Breast epithelium (tissue), 4 donors: ENCODE measurements around the gene CDH13. TPM values are rescaled to one million over a fixed set of nuclear protein-coding genes. Genes with fewer than 3 reads are reported as not detected.

Experiments
- DNase-seq, 2 donors: peaks; one replicate each; pipeline ENCODE4 v3.0.0-alpha.2; 2019; ENCODE audit warnings: low spot score in 2 of 2
- H3K27ac ChIP-seq, 2 donors: fragments of 200-600 bp; sonication (generic) in 1 of 2; one replicate each; pipeline ENCODE4 v1.5.1; 2016 to 2019; ENCODE audit warnings: mild to moderate bottlenecking in 1 of 2
- H3K27me3 ChIP-seq, 2 donors: fragments of 200-600 bp; sonication (generic) in 1 of 2; one replicate each; pipeline versions ENCODE4 v1.5.1 to v1.6.0; 2017 to 2019; ENCODE audit warnings: control low read depth in 1 of 2, mild to moderate bottlenecking in 1 of 2
- H3K36me3 ChIP-seq: fragments of 200-600 bp; one replicate; pipeline ENCODE4 v1.5.1; 2019
- H3K4me1 ChIP-seq, 2 donors: fragments of 200-600 bp; sonication (generic); one replicate each; pipeline ENCODE4 v1.5.1; 2016 to 2019; ENCODE audit warnings: control low read depth in 1 of 2
- H3K4me3 ChIP-seq, 3 donors: fragments of 200-600 bp; sonication (generic); 1 replicate in 2 of 3; 2 replicates in 1 of 3; pipeline ENCODE4 v1.5.1; 2016 to 2019; ENCODE audit warnings: mild to moderate bottlenecking in 3 of 3, moderate library complexity in 2 of 3
- H3K9me3 ChIP-seq, 2 donors: fragments of 200-600 bp; sonication (generic) in 1 of 2; one replicate each; pipeline ENCODE4 v1.5.1; 2016 to 2019; ENCODE audit warnings: control low read depth in 1 of 2
- CTCF ChIP-seq, 3 donors: fragments of 450-650 bp; IDR thresholded peaks; one replicate each; pipeline ENCODE4 v1.5.1; 2016 to 2017; ENCODE audit warnings: antibody characterized with exemption in 3 of 3, mild to moderate bottlenecking in 3 of 3, moderate library complexity in 3 of 3
- POLR2A ChIP-seq: fragments of 450-650 bp; IDR thresholded peaks from one replicate; pipeline ENCODE4 v1.6.1; 2016; ENCODE audit warnings: antibody characterized with exemption, mild to moderate bottlenecking, moderate library complexity
- POLR2AphosphoS5 ChIP-seq, 3 donors: sonication (generic); formaldehyde crosslinking; IDR thresholded peaks; one replicate each; pipeline ENCODE4 v1.6.1; 2017; ENCODE audit warnings: antibody characterized with exemption in 3 of 3
- intact Hi-C: fragments of 100-400 bp; cut with DNase I; formaldehyde crosslinking; loops from one replicate; pipeline ENCODE4 v1.15.1; 2023; ENCODE audit warnings: low total_unique reads
- total RNA-seq, 3 donors: library from RNA; depleted of rRNA; stranded (reverse); fragments of >200 nt; gene quantifications; one replicate each; pipeline ENCODE4 v1.1.0, GENCODE V29; 2016

The CDH13 gene
- total RNA-seq, 3 donors from 2014 or later = 6.0 to 13.1 (median 11.5) TPM

GRCh38 chr16:83196796-83197195, 570.0 kb downstream of the CDH13 start:
- Histone ChIP-seq H3K9me3 (no peaks in the 10 kb centered on the region), H3K27me3 (peaks cover 0 to 12% of the 10 kb centered on the region in 2 donors), H3K4me3 (no peak overlapping the region), H3K4me1 (no peaks in the 10 kb centered on the region), H3K27ac (no peak overlapping the region), H3K36me3 (no peaks in the 10 kb centered on the region)
- DNase-seq = no peak
- TF ChIP-seq CTCF (IDR thresholded peaks at IDR 0.05) = no peak
- TF ChIP-seq POLR2AphosphoS5 (IDR thresholded peaks at IDR 0.05) = no peak
- TF ChIP-seq POLR2A = no peak
- intact Hi-C loops = no loop called here

GRCh38 chr16:83197450-83197849, 570.7 kb downstream of the CDH13 start:
- intact Hi-C loops = no loop called here
- H3K9me3 ChIP-seq = no peaks in the 10 kb centered on the region
- no peak for DNase-seq

GRCh38 chr16:83198977-83199376, 572.2 kb downstream of the CDH13 start:
- H3K9me3 ChIP-seq = no peaks in the 10 kb centered on the region
- H3K27me3 ChIP-seq = no peaks in the 10 kb centered on the region
- TF ChIP-seq POLR2AphosphoS5 (IDR thresholded peaks at IDR 0.05) (no peak), CTCF (IDR thresholded peaks at IDR 0.05) (no peak), POLR2A (no peak)
- intact Hi-C loops = no loop called here
- no peak overlapping the region for H3K27ac ChIP-seq
- DNase-seq = no peak
- no peaks in the 10 kb centered on the region for H3K36me3 ChIP-seq
- H3K4me1 ChIP-seq = no peaks in the 10 kb centered on the region
- H3K4me3 ChIP-seq = no peak overlapping the region

More at GRCh38 chr16:83197450-83197849, 570.7 kb downstream of the CDH13 start:
- H3K36me3 ChIP-seq = no peaks in the 10 kb centered on the region
- no peak overlapping the region for H3K4me3 ChIP-seq
- H3K4me1 ChIP-seq = no peaks in the 10 kb centered on the region
- no peak overlapping the region for H3K27ac ChIP-seq
- H3K27me3 ChIP-seq = peaks cover 0 to 9% of the 10 kb centered on the region in 2 donors
- TF ChIP-seq POLR2A = no peak
- TF ChIP-seq CTCF (IDR thresholded peaks at IDR 0.05) = no peak
- TF ChIP-seq POLR2AphosphoS5 (IDR thresholded peaks at IDR 0.05) = no peak

- Histone ChIP-seq H3K4me3 (no peak overlapping the region), H3K27me3 (no peaks in the 10 kb centered on the region), H3K9me3 (no peaks in the 10 kb centered on the region), H3K36me3 (no peaks in the 10 kb centered on the region), H3K4me1 (no peaks in the 10 kb centered on the region), H3K27ac (no peak overlapping the region)
- no peak for TF ChIP-seq CTCF (IDR thresholded peaks at IDR 0.05)
- no peak for TF ChIP-seq POLR2A
- no peak for TF ChIP-seq POLR2AphosphoS5 (IDR thresholded peaks at IDR 0.05)
- no peak for DNase-seq
- intact Hi-C loops = no loop called here
Observed at GRCh38 chr16:83200005-83200779, 573.4 kb downstream of the CDH13 start.

GRCh38 chr16:83201748-83202147, 575.0 kb downstream of the CDH13 start:
- H3K27me3 ChIP-seq = no peaks in the 10 kb centered on the region
- no peaks in the 10 kb centered on the region for H3K36me3 ChIP-seq
- DNase-seq = no peak
- intact Hi-C loops = no loop called here
- H3K9me3 ChIP-seq = no peaks in the 10 kb centered on the region
- no peak for TF ChIP-seq POLR2A
- no peak for TF ChIP-seq CTCF (IDR thresholded peaks at IDR 0.05)
- TF ChIP-seq POLR2AphosphoS5 (IDR thresholded peaks at IDR 0.05) = no peak
- no peaks in the 10 kb centered on the region for H3K4me1 ChIP-seq
- no peak overlapping the region for H3K27ac ChIP-seq
- no peak overlapping the region for H3K4me3 ChIP-seq
